ENCODE data around the gene NCDN.

DNA sequence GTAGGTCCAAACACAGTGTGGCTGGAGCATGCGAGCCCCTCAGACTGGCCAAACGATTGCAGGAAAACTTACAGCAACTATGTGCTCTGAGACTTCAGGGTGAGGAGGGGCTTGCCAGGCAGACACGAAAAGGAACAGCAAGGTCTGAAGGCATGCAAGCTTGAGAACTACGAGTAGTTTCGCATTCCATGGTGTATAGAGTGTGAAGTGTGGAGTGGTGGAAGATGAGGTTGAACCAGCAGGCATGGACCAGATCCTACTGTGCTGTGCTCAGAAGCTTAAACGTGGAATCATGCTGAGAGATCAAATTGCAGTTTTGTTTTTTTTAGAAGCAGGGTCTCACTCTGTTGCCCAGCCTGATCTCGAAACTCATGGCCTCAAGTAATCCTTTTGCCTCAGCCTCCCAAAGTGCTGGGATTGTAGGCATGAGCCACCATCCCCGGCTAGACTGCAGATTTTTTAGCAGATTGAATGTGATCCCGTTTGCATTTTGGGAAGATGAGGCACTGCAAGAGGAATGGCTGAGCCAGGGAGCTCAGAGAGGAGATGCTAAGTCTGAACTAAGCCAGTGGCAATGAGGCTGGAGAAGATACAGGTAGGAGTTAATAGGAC, 10.5 kb downstream of the NCDN start:
- TF ChIP-seq POLR2A (IDR thresholded peaks at IDR 0.05) (no peak), CTCF (IDR thresholded peaks at IDR 0.05) (no peak), POLR2AphosphoS5 (IDR thresholded peaks at IDR 0.05) (no peak)
